GM10847 (cell line): ENCODE results near the gene DAD1.

Experiments used
- POLR2A ChIP-seq: IDR thresholded peaks from 2 replicates; pipeline ENCODE4 v1.6.1; 2011; ENCODE audit not compliant: insufficient read length; ENCODE audit errors: extremely low read depth

Gene DAD1

GRCh38 chr14:22521449-22522239, 67.4 kb downstream of the DAD1 start:
- no peak for TF ChIP-seq POLR2A

- no peak for TF ChIP-seq POLR2A
Measured at GRCh38 chr14:22520796-22521195, 68.2 kb downstream of the DAD1 start.

GRCh38 chr14:22519877-22520685, 68.9 kb downstream of the DAD1 start:
- no peak for TF ChIP-seq POLR2A

GRCh38 chr14:22518073-22518472, 71.0 kb downstream of the DAD1 start:
- no peak for TF ChIP-seq POLR2A

- no peak for TF ChIP-seq POLR2A
Measured at GRCh38 chr14:22517117-22517720, 71.8 kb downstream of the DAD1 start.

GRCh38 chr14:22515929-22516328, 73.1 kb downstream of the DAD1 start:
- TF ChIP-seq POLR2A: no peak
